HG02970 (cell line): Measurements from ENCODE around the gene MRPS23.

Experiments
- ATAC-seq: cut with Tn5 transposase; IDR thresholded peaks from one replicate; pipeline ENCODE4 v1.9.1; 2021; ENCODE audit warnings: mild to moderate bottlenecking, moderate library complexity, moderate number of reproducible peaks; ENCODE audit not compliant: unreplicated experiment, low FRiP score

The MRPS23 gene

GRCh38 chr17:57879437-57880085 is 29.7 kb upstream of the MRPS23 start:
- no peak for ATAC-seq

GRCh38 chr17:57877803-57878377 is 28.0 kb upstream of the MRPS23 start:
- ATAC-seq: no peak

GRCh38 chr17:57876866-57877237 is 27.0 kb upstream of the MRPS23 start:
- ATAC-seq: no peak

GRCh38 chr17:57876023-57876865 is 26.4 kb upstream of the MRPS23 start:
- no peak for ATAC-seq

GRCh38 chr17:57875290-57876022 is 25.6 kb upstream of the MRPS23 start:
- no peak for ATAC-seq

- no peak for ATAC-seq
These were observed 24.8 kb upstream of the MRPS23 start for GRCh38 chr17:57874434-57875289.

- no peak for ATAC-seq
These were observed 24.2 kb upstream of the MRPS23 start for GRCh38 chr17:57874058-57874419.

GRCh38 chr17:57873261-57874057 is 23.6 kb upstream of the MRPS23 start:
- no peak for ATAC-seq

GRCh38 chr17:57872536-57872935 is 22.7 kb upstream of the MRPS23 start:
- no peak for ATAC-seq

GRCh38 chr17:57871863-57872262 is 22.0 kb upstream of the MRPS23 start:
- ATAC-seq: no peak

GRCh38 chr17:57871155-57871554 is 21.3 kb upstream of the MRPS23 start:
- no peak for ATAC-seq

GRCh38 chr17:57870283-57870635 is 20.4 kb upstream of the MRPS23 start:
- no peak for ATAC-seq

- no peak for ATAC-seq
These were observed 19.9 kb upstream of the MRPS23 start for GRCh38 chr17:57869617-57870282.

GRCh38 chr17:57868910-57869616 is 19.2 kb upstream of the MRPS23 start:
- ATAC-seq: no peak

GRCh38 chr17:57868007-57868909 is 18.4 kb upstream of the MRPS23 start:
- ATAC-seq: no peak

GRCh38 chr17:57867126-57867525 is 17.3 kb upstream of the MRPS23 start:
- no peak for ATAC-seq

GRCh38 chr17:57866723-57867122 is 16.9 kb upstream of the MRPS23 start:
- no peak for ATAC-seq
